Activated CD4-positive, alpha-beta T cell treated with anti-CD3 and anti-CD28 coated beads for 36 hours (primary cell): Measurements from ENCODE around the gene TXK. TPM values are rescaled to one million over a fixed set of nuclear protein-coding genes. Genes with fewer than 3 reads are reported as not detected.

Experiments used
- ATAC-seq: fragments of 200-7000 bp; cut with Tn5 transposase; one replicate; pipeline ENCODE4 v1.10.0; 2021; ENCODE audit warnings: mild to moderate bottlenecking, moderate library complexity
- CTCF ChIA-PET: fragments of 350-600 bp; sonication (Branson Sonifier 250); formaldehyde crosslinking; loops from one replicate; lab custom pipeline; 2021; ENCODE audit warnings: antibody characterized with exemption; lab: Charles Lee
- POLR2A ChIA-PET: fragments of 350-600 bp; sonication (Branson Sonifier 250); formaldehyde crosslinking; loops from one replicate; lab custom pipeline; 2021; ENCODE audit warnings: antibody characterized with exemption, inconsistent platforms; lab: Charles Lee
- DNase-seq: peaks from one replicate; pipeline ENCODE4 v3.0.0-alpha.2; 2020
- H3K27ac Mint-ChIP-seq: one replicate; pipeline ENCODE4 v1.8.0; 2021; ENCODE audit warnings: mixed read lengths
- H3K27me3 Mint-ChIP-seq: one replicate; pipeline ENCODE4 v1.8.0; 2021; ENCODE audit warnings: mixed read lengths
- H3K36me3 Mint-ChIP-seq: one replicate; pipeline ENCODE4 v1.8.0; 2021; ENCODE audit warnings: low read depth, mixed read lengths
- H3K4me1 Mint-ChIP-seq: one replicate; pipeline ENCODE4 v1.8.0; 2021; ENCODE audit warnings: mixed read lengths
- H3K4me3 Mint-ChIP-seq: one replicate; pipeline ENCODE4 v1.8.0; 2021; ENCODE audit warnings: mild to moderate bottlenecking, moderate library complexity, mixed read lengths
- H3K9me3 Mint-ChIP-seq: one replicate; pipeline ENCODE4 v1.8.0; 2021; ENCODE audit warnings: low read depth, mixed read lengths
- intact Hi-C, 2 experiments: fragments of 100-400 bp; cut with DNase I in 1 of 2; cut with micrococcal nuclease in 1 of 2; formaldehyde crosslinking; loops; one replicate each; pipeline versions ENCODE4 v1.14.2 to v1.15.1; 2022 to 2024; cut with DNase I, micrococcal nuclease
- total RNA-seq, 2 experiments: library from RNA; stranded (reverse); gene quantifications; one replicate each; pipeline ENCODE4 v1.2.3, GENCODE V29; 2021

TXK gene
- total RNA-seq, 2 experiments from 2014 or later, result 11.2 to 18.2 TPM

DNA sequence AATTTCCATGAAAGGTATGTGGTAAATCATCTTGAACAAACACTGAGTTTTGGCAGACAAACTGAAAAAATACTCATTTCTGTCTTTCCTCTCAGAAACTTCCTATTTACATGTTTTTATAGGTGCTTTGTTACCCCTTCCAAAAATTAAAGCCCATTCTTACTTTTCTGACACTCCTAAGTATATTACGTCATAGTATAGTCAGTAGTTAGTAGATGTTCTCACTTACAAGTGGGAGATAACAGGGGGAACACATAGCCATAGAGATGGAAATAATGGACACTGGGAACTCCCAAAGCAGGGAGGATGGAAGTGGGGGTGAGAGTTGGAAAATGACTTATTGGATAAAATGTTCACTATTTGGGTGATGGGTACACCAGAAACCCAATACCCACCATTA is 28.8 kb downstream of the TXK start:
- H3K36me3 Mint-ChIP-seq, result peaks cover 21% of the 10 kb centered on the region
- no peaks in the 10 kb centered on the region for H3K27me3 Mint-ChIP-seq
- ChIA-PET CTCF (interaction anchor here (0.7 to 2.4 kb wide), 8 partner anchors 9 to 365 kb away, joined by 3 to 9 read pairs (median 4); no protein-coding TSS in a partner anchor), POLR2A (no interaction called here)
- H3K4me3 Mint-ChIP-seq, result no peak overlapping the region
- ATAC-seq (no peak), DNase-seq (no peak)
- peaks cover 47% of the 10 kb centered on the region for H3K4me1 Mint-ChIP-seq
- intact Hi-C loops, result loop anchor here in 1 of 2 experiments (5.0 to 10.0 kb wide), 2 partner anchors 37 to 270 kb away; partner anchors contain the start of gene CORIN
- no peaks in the 10 kb centered on the region for H3K9me3 Mint-ChIP-seq
- no peak overlapping the region for H3K27ac Mint-ChIP-seq

DNA sequence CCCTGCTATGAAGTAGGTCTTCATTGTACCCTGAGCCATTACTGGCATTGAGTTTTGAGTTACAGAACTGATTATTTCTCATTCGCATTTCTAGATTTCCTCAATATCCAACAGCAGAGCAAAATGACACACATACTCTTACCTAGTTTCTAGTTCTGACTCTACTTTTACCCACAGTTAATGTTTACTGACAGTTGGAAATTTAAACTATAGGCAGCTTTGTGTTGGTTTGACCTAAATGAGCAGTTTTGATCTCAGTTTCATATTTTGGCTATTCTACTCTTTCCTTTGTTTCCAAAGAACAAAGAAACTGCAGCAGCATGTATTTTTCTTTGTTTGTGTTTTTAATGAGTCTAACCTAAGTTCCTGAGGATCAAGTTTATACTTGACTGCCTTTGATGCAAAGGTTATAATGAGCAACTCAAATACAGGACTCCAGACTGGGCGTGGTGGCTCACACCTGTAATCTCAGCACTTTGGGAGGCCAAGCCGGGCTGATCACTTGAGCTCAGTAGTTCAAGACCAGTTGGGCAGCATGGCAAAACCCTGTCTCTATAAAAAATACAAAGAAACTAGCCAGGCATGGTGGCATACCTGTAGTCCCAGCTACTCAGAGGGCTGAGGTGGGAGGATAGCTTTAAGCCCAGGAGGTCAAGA is 30.4 kb downstream of the TXK start:
- CTCF ChIA-PET, result interaction anchor here (0.8 to 2.4 kb wide), 9 partner anchors 12 to 85 kb away, joined by 3 to 7 read pairs (median 3); no protein-coding TSS in a partner anchor
- Mint-ChIP-seq H3K4me1 (peaks cover 38% of the 10 kb centered on the region), H3K27me3 (no peaks in the 10 kb centered on the region), H3K4me3 (no peak overlapping the region), H3K9me3 (no peaks in the 10 kb centered on the region), H3K27ac (peak overlapping the region; percentile 89), H3K36me3 (peaks cover 20% of the 10 kb centered on the region)
- DNase-seq (peak; percentile 44), ATAC-seq (peak; percentile 92)
- intact Hi-C loops, result loop anchor here (1.0 to 10.0 kb wide), 5 partner anchors 25 to 269 kb away; partner anchors contain the start of gene CORIN (in 1 of the 2)
- POLR2A ChIA-PET, result interaction anchor here (1.0 to 1.5 kb wide), 2 partner anchors 34 to 67 kb away, joined by 4 to 7 read pairs; no protein-coding TSS in a partner anchor

DNA sequence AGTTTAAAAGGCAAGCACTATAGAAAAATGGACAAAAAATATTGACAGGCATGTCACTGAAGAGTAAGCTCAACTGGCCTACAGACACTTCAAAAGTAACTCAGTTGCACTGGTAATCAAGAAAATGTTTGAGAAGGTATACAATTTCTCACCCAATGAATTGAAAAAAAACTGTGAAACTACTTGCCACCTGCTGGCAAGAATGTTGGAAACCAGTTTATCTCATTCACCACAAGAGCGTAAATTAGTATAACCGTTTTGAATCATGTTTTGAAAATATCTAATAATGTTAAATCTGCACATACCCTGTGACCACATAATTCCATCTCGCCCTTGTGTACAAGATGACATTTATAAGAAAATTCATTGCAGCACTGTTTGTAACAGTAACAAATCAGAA is 31.7 kb downstream of the TXK start:
- H3K27ac Mint-ChIP-seq, result no peak overlapping the region
- no peaks in the 10 kb centered on the region for H3K9me3 Mint-ChIP-seq
- no peaks in the 10 kb centered on the region for H3K27me3 Mint-ChIP-seq
- peaks cover 37% of the 10 kb centered on the region for H3K4me1 Mint-ChIP-seq
- peaks cover 22% of the 10 kb centered on the region for H3K36me3 Mint-ChIP-seq
- ChIA-PET POLR2A (interaction anchor here (1.5 kb wide), 1 partner anchor 66 kb away, joined by 7 read pairs; no protein-coding TSS in a partner anchor), CTCF (interaction anchor here (0.6 to 1.5 kb wide), 7 partner anchors 15 to 356 kb away, joined by 3 to 5 read pairs (median 3); no protein-coding TSS in a partner anchor)
- ATAC-seq (no peak), DNase-seq (no peak)
- intact Hi-C loops, result loop anchor here (2.0 to 10.0 kb wide), 2 partner anchors 82 to 268 kb away; partner anchors contain the start of gene CORIN (in 1 of the 2)
- H3K4me3 Mint-ChIP-seq, result no peak overlapping the region

DNA sequence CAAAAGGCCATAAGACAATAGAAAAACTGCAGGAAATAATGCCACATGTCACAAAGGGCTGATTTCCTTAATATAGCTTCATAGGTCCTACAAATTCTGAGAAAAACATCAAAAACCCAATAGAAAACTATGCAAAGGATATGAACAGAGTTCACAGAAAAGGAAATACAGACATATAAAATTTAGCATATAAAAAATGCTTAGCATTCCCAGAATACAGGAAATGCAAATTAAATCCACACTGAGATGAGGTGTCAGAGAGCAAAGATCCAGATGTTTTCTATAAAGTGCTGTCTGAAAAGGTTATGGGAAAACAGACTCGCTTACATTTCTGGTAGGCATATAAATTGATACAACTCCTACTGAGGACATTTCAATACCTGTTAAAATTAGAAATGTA is 33.8 kb downstream of the TXK start:
- H3K27me3 Mint-ChIP-seq, result no peaks in the 10 kb centered on the region
- DNase-seq (no peak), ATAC-seq (no peak)
- H3K36me3 Mint-ChIP-seq, result peaks cover 20% of the 10 kb centered on the region
- H3K27ac Mint-ChIP-seq, result no peak overlapping the region
- H3K4me3 Mint-ChIP-seq, result no peak overlapping the region
- POLR2A ChIA-PET, result no interaction called here
- no peaks in the 10 kb centered on the region for H3K9me3 Mint-ChIP-seq
- intact Hi-C loops, result loop anchor here in 1 of 2 experiments (10.0 kb wide), 1 partner anchor 265 kb away; the partner anchor contains the start of gene CORIN
- CTCF ChIA-PET, result interaction anchor here (1.4 kb wide), 1 partner anchor 27 kb away, joined by 4 read pairs; no protein-coding TSS in a partner anchor
- H3K4me1 Mint-ChIP-seq, result peaks cover 25% of the 10 kb centered on the region

DNA sequence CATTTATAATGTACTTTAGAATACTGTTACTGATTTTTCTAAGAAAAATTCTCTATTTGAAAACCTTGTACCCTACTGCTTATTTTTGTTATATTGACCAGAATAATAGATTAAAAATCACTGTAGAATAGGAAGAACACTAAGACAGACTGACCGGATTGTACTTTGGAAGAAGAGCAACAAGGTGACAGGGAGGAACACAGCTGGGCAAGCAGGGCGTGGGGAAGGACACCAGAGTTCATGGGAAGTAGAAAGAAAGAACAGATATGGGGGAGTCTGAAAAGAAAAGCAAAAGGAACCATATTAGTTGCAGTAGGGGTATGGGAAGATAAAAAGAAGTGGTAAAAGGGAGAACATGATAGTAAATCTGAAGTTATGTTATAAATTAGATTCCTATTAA is 38.6 kb downstream of the TXK start:
- no peaks in the 10 kb centered on the region for H3K27me3 Mint-ChIP-seq
- peaks cover 15% of the 10 kb centered on the region for H3K36me3 Mint-ChIP-seq
- peaks cover 22% of the 10 kb centered on the region for H3K4me1 Mint-ChIP-seq
- DNase-seq (no peak), ATAC-seq (no peak)
- no peaks in the 10 kb centered on the region for H3K9me3 Mint-ChIP-seq
- intact Hi-C loops, result no loop called here
- CTCF ChIA-PET, result interaction anchor here (0.7 to 2.2 kb wide), 13 partner anchors 9 to 259 kb away, joined by 3 to 14 read pairs (median 4); partner anchors contain the start of gene TXK
- POLR2A ChIA-PET, result no interaction called here
- H3K4me3 Mint-ChIP-seq, result no peak overlapping the region
- H3K27ac Mint-ChIP-seq, result no peak overlapping the region

DNA sequence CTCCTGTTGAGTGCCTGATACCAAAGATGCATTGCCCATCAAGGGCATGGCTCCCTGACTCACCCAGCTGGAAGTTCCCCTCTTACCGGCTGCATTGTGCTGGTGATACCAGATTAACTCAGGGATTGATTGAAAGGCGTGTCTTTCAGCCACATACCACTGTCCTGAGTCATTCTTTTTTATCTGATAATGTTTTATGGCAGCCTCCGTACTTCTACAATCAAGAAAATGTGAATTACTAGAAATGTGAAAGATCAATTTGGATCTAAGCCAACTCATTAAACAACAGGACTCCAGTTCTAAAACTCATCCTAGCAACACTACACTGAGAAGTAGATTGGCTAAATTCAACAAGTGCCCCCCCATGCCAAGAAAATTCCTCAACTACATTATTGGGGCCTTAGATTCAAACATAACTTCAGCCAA is 40.0 kb downstream of the TXK start:
- peaks cover 14% of the 10 kb centered on the region for H3K36me3 Mint-ChIP-seq
- no peaks in the 10 kb centered on the region for H3K27me3 Mint-ChIP-seq
- intact Hi-C loops, result loop anchor here (5.0 kb wide), 2 partner anchors 33 to 257 kb away; partner anchors contain the start of gene CORIN (in 1 of the 2)
- POLR2A ChIA-PET, result no interaction called here
- H3K4me3 Mint-ChIP-seq, result no peak overlapping the region
- ATAC-seq (peak; percentile 100), DNase-seq (peak; percentile 75)
- peak overlapping the region; percentile 56 for H3K27ac Mint-ChIP-seq
- H3K4me1 Mint-ChIP-seq, result peaks cover 22% of the 10 kb centered on the region
- CTCF ChIA-PET, result interaction anchor here (0.6 to 1.5 kb wide), 6 partner anchors 9 to 195 kb away, joined by 3 to 4 read pairs (median 3); no protein-coding TSS in a partner anchor
- H3K9me3 Mint-ChIP-seq, result no peaks in the 10 kb centered on the region

DNA sequence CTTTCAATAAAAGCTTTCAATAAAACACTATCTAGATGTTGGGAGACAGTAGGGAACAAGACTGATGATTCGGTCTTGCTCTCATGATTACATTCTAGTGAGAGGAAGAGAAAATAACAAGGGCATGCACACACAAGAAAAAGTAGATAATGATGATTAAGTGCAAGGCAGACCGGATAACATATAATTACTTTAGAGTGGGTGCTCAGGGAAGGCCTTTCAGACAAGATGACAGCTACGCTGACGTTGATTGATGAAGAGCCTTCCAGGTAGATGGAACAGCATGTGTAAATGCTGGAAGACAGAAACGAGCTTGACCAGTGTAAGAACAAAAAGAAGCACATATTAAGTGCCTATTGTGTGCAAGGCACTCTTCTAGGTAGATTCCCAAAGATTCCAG is 43.4 kb downstream of the TXK start:
- Mint-ChIP-seq H3K27ac (no peak overlapping the region), H3K4me3 (no peak overlapping the region), H3K4me1 (peaks cover 23% of the 10 kb centered on the region), H3K9me3 (no peaks in the 10 kb centered on the region), H3K27me3 (no peaks in the 10 kb centered on the region), H3K36me3 (peaks cover 15% of the 10 kb centered on the region)
- ATAC-seq (no peak), DNase-seq (no peak)
- ChIA-PET POLR2A (no interaction called here), CTCF (interaction anchor here (0.7 to 7.8 kb wide), 13 partner anchors 15 to 422 kb away, joined by 3 to 91 read pairs (median 4); partner anchors contain the start of gene TXK)
- intact Hi-C loops, result loop anchor here (5.0 kb wide), 2 partner anchors 37 to 253 kb away; partner anchors contain the start of gene CORIN (in 1 of the 2)

DNA sequence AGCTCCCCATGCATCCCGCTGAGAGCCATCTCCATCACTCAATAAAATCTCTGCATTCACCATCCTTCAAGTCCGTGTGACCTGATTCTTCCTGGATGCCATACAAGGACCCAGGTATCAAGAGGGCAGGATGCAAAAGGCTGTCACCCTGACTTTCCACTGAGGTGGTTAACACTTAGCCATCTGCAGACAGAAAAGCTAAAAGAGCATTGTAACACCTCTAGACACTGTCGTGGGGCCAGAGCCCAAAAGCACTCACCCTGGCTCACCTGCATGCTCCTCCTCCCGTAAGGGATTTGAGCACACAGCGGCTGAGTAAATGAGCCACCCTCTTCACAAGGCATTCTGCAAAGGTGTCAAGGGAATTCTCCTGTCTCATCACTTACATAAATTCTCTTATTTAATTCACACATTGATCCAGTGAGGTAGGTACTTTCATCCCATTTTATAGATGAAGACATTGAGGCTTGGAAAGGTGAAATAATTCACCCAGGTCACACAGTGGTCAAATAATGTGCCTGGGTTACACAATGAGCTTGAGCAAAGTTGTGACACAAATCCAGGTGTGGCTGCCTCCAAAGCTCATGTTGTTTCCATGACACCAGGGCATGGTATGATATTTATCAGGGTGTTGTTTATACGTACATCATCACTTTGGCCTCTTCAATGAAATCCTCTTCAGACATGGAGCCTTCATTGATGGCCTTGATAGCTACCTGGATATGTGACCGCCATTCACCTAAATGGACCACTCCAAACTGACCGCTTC is 48.0 kb downstream of the TXK start:
- intact Hi-C loops, result loop anchor here (2.0 to 5.0 kb wide), 5 partner anchors 51 to 399 kb away; partner anchors contain the start of genes CNGA1 (in 2 of the 2) and NIPAL1 (in 2 of the 2)
- ATAC-seq (peak; percentile 49), DNase-seq (no peak)
- H3K4me1 Mint-ChIP-seq, result peaks cover 14% of the 10 kb centered on the region
- H3K27me3 Mint-ChIP-seq, result no peaks in the 10 kb centered on the region
- no peak overlapping the region for H3K4me3 Mint-ChIP-seq
- POLR2A ChIA-PET, result no interaction called here
- CTCF ChIA-PET, result interaction anchor here (0.7 to 7.8 kb wide), 17 partner anchors 8 to 541 kb away, joined by 3 to 91 read pairs (median 5); no protein-coding TSS in a partner anchor
- H3K36me3 Mint-ChIP-seq, result peaks cover 23% of the 10 kb centered on the region
- no peak overlapping the region for H3K27ac Mint-ChIP-seq
- no peaks in the 10 kb centered on the region for H3K9me3 Mint-ChIP-seq

DNA sequence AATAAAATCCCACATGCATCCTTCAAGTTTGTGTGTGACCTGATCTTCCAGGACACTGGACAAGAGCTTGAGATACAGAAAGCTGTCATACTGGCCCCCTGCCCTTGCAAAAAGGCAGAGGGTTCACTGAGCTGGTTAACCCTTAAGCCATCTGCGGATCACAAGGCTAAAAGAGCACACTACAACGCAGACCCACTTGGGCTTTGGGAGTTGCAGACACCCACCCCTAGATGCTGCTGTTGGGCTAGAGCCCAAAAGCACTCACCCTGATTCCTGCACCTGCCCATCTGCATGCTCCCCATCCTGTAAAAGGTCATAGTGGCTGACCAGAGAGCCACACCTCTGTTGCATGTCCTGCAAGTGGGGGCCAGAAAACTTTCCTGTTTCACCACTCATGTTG is 51.1 kb downstream of the TXK start:
- no peak overlapping the region for H3K4me3 Mint-ChIP-seq
- H3K27ac Mint-ChIP-seq, result no peak overlapping the region
- H3K4me1 Mint-ChIP-seq, result peaks cover 34% of the 10 kb centered on the region
- DNase-seq (no peak), ATAC-seq (peak; percentile 23)
- intact Hi-C loops, result no loop called here
- CTCF ChIA-PET, result interaction anchor here (1.2 to 1.8 kb wide), 6 partner anchors 15 to 166 kb away, joined by 3 to 6 read pairs (median 3); no protein-coding TSS in a partner anchor
- no peaks in the 10 kb centered on the region for H3K27me3 Mint-ChIP-seq
- no peaks in the 10 kb centered on the region for H3K9me3 Mint-ChIP-seq
- POLR2A ChIA-PET, result interaction anchor here (0.7 kb wide), 1 partner anchor 429 kb away, joined by 3 read pairs; no protein-coding TSS in a partner anchor
- H3K36me3 Mint-ChIP-seq, result peaks cover 26% of the 10 kb centered on the region

DNA sequence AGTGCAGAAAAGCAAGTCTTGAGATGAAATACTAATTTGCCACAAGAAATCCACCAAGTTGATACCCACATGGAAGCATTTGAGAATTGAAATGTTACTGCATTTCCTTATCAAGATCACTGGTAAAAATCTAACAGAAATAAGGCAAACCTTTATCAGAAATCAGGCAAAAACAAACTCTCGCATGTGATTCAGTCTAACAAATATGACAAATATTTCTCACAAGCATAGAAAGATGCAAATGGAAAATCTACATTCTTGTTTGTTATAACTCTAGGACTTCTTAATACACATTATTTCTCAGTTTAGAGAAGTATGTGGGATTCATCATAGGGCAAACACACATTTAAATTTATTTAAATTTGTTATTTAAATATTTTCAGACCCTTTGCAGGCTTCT is 52.9 kb downstream of the TXK start:
- Mint-ChIP-seq H3K36me3 (peaks cover 26% of the 10 kb centered on the region), H3K4me1 (peaks cover 37% of the 10 kb centered on the region), H3K27me3 (no peaks in the 10 kb centered on the region), H3K4me3 (no peak overlapping the region), H3K9me3 (no peaks in the 10 kb centered on the region), H3K27ac (no peak overlapping the region)
- ATAC-seq, result no peak
- no peak for DNase-seq
- CTCF ChIA-PET, result no interaction called here
- intact Hi-C loops, result no loop called here
- POLR2A ChIA-PET, result no interaction called here
